PC-9 (cell line): ENCODE data around the gene PPFIA4. TPM values are rescaled to one million over a fixed set of nuclear protein-coding genes. Genes with fewer than 3 reads are reported as not detected.

Source experiments
- BruUV-seq: library from RNA; stranded (reverse); fragments of 400-500 nt; replicated peaks from 2 replicates; lab custom pipeline; 2021; lab: Mats Ljungman, UMichigan
- CTCF ChIA-PET: fragments of 300-600 bp; sonication (Branson Sonifier 250); formaldehyde crosslinking; loops from one replicate; lab custom pipeline; 2022; ENCODE audit warnings: antibody characterized with exemption; lab: Charles Lee
- POLR2A ChIA-PET: fragments of 300-600 bp; sonication (Branson Sonifier 250); formaldehyde crosslinking; loops from one replicate; lab custom pipeline; 2022; ENCODE audit warnings: antibody characterized with exemption; ENCODE audit not compliant: unreplicated experiment; lab: Charles Lee
- DNase-seq, 2 experiments: peaks; one replicate each; pipeline versions ENCODE4 v3.0.0 to v3.0.0-alpha.2; 2015 to 2022; ENCODE audit warnings: mixed read lengths in 1 of 2
- H2AFZ ChIP-seq: fragments of 200-600 bp; sonication (generic); 2 replicates; pipeline ENCODE4 v1.8.1; 2017; ENCODE audit warnings: antibody characterized with exemption
- H3F3A ChIP-seq: fragments of 200-600 bp; sonication (generic); 2 replicates; pipeline ENCODE4 v1.8.1; 2017; ENCODE audit warnings: antibody characterized with exemption, mild to moderate bottlenecking, low read depth; ENCODE audit not compliant: insufficient read depth
- H3K27ac ChIP-seq: fragments of 200-600 bp; sonication (generic); 2 replicates; pipeline ENCODE4 v1.6.1; 2016; ENCODE audit warnings: mixed run types
- H3K27me3 ChIP-seq: fragments of 200-600 bp; sonication (generic); 2 replicates; pipeline ENCODE4 v1.6.1; 2016; ENCODE audit warnings: low read depth, mixed run types; ENCODE audit not compliant: insufficient read depth
- H3K36me3 ChIP-seq: fragments of 200-600 bp; sonication (generic); 2 replicates; pipeline ENCODE4 v1.6.1; 2016; ENCODE audit warnings: low read depth, mixed run types
- H3K4me1 ChIP-seq: fragments of 200-600 bp; sonication (generic); replicated peaks from 2 replicates; pipeline ENCODE4 v1.6.1; 2016; ENCODE audit warnings: mixed run types; ENCODE audit not compliant: insufficient read depth
- H3K4me2 ChIP-seq: fragments of 200-600 bp; sonication (generic); 2 replicates; pipeline ENCODE4 v1.6.1; 2017; ENCODE audit warnings: mixed run types
- H3K4me3 ChIP-seq: fragments of 200-600 bp; sonication (generic); 2 replicates; pipeline ENCODE4 v1.6.1; 2016; ENCODE audit warnings: mixed run types
- H3K79me2 ChIP-seq: fragments of 200-600 bp; sonication (generic); 2 replicates; pipeline ENCODE4 v1.6.1; 2017; ENCODE audit warnings: low read depth, mixed run types
- H3K9me2 ChIP-seq: fragments of 200-600 bp; sonication (generic); 2 replicates; pipeline ENCODE4 v1.8.1; 2017; ENCODE audit warnings: mild to moderate bottlenecking; ENCODE audit not compliant: insufficient read depth
- H3K9me3 ChIP-seq: fragments of 200-600 bp; sonication (generic); 2 replicates; pipeline ENCODE4 v1.8.1; 2016; ENCODE audit warnings: low read depth; ENCODE audit not compliant: insufficient read depth
- H4K20me1 ChIP-seq: fragments of 200-600 bp; sonication (generic); 2 replicates; pipeline ENCODE4 v1.8.1; 2017; ENCODE audit not compliant: insufficient read depth
- EZH2 ChIP-seq: fragments of 200-600 bp; sonication (generic); IDR thresholded peaks from 2 replicates; pipeline ENCODE4 v1.8.0; 2017; ENCODE audit warnings: antibody characterized with exemption, low read depth
- intact Hi-C: fragments of 100-400 bp; cut with micrococcal nuclease; formaldehyde crosslinking; loops from one replicate; pipeline ENCODE4 v1.10.0; 2022; ENCODE audit not compliant: unreplicated experiment
- total RNA-seq: library from RNA; stranded (reverse); gene quantifications from 2 replicates; pipeline ENCODE4 v1.2.3, GENCODE V29; 2021
- TF ChIP-seq, protein P1 (sequence below): fragments of 200-600 bp; sonication (generic); conservative IDR thresholded peaks from 2 replicates; pipeline ENCODE4 v1.6.1; 2017; ENCODE audit warnings: mixed run types, antibody characterized with exemption, mild to moderate bottlenecking, moderate library complexity

Gene PPFIA4
- total RNA-seq, 1 experiment from 2014 or later, result 1.2 TPM

- POLR2A ChIA-PET, result no interaction called here
- no peaks in the 10 kb centered on the region for H3K9me3 ChIP-seq
These were observed 10.2 kb downstream of the PPFIA4 start for GRCh38 chr1:203036537-203036936.

GRCh38 chr1:203037509-203038190, 11.4 kb downstream of the PPFIA4 start:
- Histone ChIP-seq H3F3A (no peaks in the 10 kb centered on the region), H2AFZ (no peak overlapping the region), H4K20me1 (no peaks in the 10 kb centered on the region), H3K4me1 (no peaks in the 10 kb centered on the region), H3K9me3 (no peaks in the 10 kb centered on the region), H3K4me3 (no peak overlapping the region), H3K27me3 (peaks cover 5% of the 10 kb centered on the region; the same call in 1 of the 2 replicates), H3K4me2 (no peak overlapping the region), H3K79me2 (no peaks in the 10 kb centered on the region), H3K36me3 (no peaks in the 10 kb centered on the region), H3K27ac (no peak overlapping the region), H3K9me2 (no peaks in the 10 kb centered on the region)
- ChIA-PET CTCF (no interaction called here), POLR2A (no interaction called here)
- BruUV-seq, result no TSS peak
- DNase-seq, result no peak
- TF ChIP-seq, protein P1, sequence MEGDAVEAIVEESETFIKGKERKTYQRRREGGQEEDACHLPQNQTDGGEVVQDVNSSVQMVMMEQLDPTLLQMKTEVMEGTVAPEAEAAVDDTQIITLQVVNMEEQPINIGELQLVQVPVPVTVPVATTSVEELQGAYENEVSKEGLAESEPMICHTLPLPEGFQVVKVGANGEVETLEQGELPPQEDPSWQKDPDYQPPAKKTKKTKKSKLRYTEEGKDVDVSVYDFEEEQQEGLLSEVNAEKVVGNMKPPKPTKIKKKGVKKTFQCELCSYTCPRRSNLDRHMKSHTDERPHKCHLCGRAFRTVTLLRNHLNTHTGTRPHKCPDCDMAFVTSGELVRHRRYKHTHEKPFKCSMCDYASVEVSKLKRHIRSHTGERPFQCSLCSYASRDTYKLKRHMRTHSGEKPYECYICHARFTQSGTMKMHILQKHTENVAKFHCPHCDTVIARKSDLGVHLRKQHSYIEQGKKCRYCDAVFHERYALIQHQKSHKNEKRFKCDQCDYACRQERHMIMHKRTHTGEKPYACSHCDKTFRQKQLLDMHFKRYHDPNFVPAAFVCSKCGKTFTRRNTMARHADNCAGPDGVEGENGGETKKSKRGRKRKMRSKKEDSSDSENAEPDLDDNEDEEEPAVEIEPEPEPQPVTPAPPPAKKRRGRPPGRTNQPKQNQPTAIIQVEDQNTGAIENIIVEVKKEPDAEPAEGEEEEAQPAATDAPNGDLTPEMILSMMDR, result no peak
- no peak for TF ChIP-seq EZH2
- intact Hi-C loops, result loop anchor here (2.0 to 5.0 kb wide), 2 partner anchors 81 to 290 kb away; no protein-coding TSS in a partner anchor

More at GRCh38 chr1:203036537-203036936, 10.2 kb downstream of the PPFIA4 start:
- CTCF ChIA-PET, result interaction anchor here (0.6 to 1.2 kb wide), 2 partner anchors 231 to 766 kb away, joined by 3 to 23 read pairs; no protein-coding TSS in a partner anchor
- TF ChIP-seq, protein P1, result no peak
- TF ChIP-seq EZH2, result no peak
- Histone ChIP-seq H2AFZ (no peak overlapping the region), H3K9me2 (no peaks in the 10 kb centered on the region), H3K4me2 (no peak overlapping the region), H4K20me1 (no peaks in the 10 kb centered on the region), H3K36me3 (no peaks in the 10 kb centered on the region), H3K4me1 (no peaks in the 10 kb centered on the region), H3K27ac (no peak overlapping the region), H3F3A (no peaks in the 10 kb centered on the region), H3K27me3 (peaks cover 5% of the 10 kb centered on the region; the same call in 1 of the 2 replicates), H3K4me3 (no peak overlapping the region), H3K79me2 (no peaks in the 10 kb centered on the region)
- intact Hi-C loops, result loop anchor here (5.0 kb wide), 1 partner anchor 291 kb away; no protein-coding TSS in a partner anchor
- BruUV-seq, result no TSS peak
- DNase-seq, result no peak

- Histone ChIP-seq H3K4me1 (no peaks in the 10 kb centered on the region), H3K27me3 (peaks cover 5% of the 10 kb centered on the region; the same call in 1 of the 2 replicates), H2AFZ (no peak overlapping the region), H3K36me3 (no peaks in the 10 kb centered on the region), H3K27ac (no peak overlapping the region), H3K9me3 (no peaks in the 10 kb centered on the region), H3K79me2 (no peaks in the 10 kb centered on the region), H3K9me2 (no peaks in the 10 kb centered on the region), H4K20me1 (no peaks in the 10 kb centered on the region), H3K4me3 (no peak overlapping the region), H3F3A (no peaks in the 10 kb centered on the region), H3K4me2 (no peak overlapping the region)
- POLR2A ChIA-PET, result no interaction called here
- DNase-seq, result peak in 1 of 2 experiments; percentile 18
- BruUV-seq, result no TSS peak
- intact Hi-C loops, result loop anchor here (2.0 to 5.0 kb wide), 2 partner anchors 81 to 289 kb away; no protein-coding TSS in a partner anchor
- CTCF ChIA-PET, result interaction anchor here (0.6 to 2.9 kb wide), 3 partner anchors 132 to 230 kb away, joined by 3 to 27 read pairs (median 23); no protein-coding TSS in a partner anchor
- TF ChIP-seq, protein P1, result no peak
- no peak for TF ChIP-seq EZH2
These were observed 12.0 kb downstream of the PPFIA4 start for GRCh38 chr1:203038217-203038741.
